LNCaP clone FGC (cell line): Measurements from ENCODE around the gene PLEKHG7.
"Not testable (repeated sequence)": the region's sequence is repeated elsewhere in the genome, so short reads cannot be mapped to it uniquely, and the experiment has no call there.

Experiments
- DNase-seq: peaks from one replicate; pipeline ENCODE4 v3.0.0-alpha.2; 2011; ENCODE audit warnings: low read depth
- H3K4me3 ChIP-seq: 2 replicates; pipeline ENCODE4 v1.5.1; 2011; ENCODE audit warnings: mild to moderate bottlenecking, low read depth, low read length, control low read depth
- TF ChIP-seq, protein P1 (sequence below): IDR thresholded peaks from 2 replicates; pipeline ENCODE4 v1.5.1; 2012; ENCODE audit warnings: mild to moderate bottlenecking; ENCODE audit not compliant: control insufficient read depth, insufficient read depth; ENCODE audit errors: extremely low read depth

The PLEKHG7 gene

DNA sequence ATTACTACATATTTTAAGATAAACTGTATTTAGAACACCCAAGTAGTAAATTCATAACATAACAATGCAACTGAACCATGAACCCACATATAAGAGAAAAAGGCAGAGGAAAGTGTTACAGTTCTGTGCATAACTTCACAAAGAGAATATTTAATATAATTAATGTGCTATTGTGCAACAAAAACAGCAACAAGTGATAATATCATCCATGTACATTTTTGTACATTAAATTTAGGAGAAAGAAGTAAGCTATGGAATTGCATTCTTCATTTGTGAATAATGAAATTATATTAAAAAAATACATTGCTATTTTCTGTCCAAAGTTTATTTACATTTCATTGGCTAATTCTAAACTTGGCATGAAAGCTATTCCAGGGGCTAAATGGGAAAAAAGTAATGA, 72.6 kb downstream of the PLEKHG7 start:
- no peak for DNase-seq
- no peak overlapping the region for H3K4me3 ChIP-seq
- TF ChIP-seq, protein P1, sequence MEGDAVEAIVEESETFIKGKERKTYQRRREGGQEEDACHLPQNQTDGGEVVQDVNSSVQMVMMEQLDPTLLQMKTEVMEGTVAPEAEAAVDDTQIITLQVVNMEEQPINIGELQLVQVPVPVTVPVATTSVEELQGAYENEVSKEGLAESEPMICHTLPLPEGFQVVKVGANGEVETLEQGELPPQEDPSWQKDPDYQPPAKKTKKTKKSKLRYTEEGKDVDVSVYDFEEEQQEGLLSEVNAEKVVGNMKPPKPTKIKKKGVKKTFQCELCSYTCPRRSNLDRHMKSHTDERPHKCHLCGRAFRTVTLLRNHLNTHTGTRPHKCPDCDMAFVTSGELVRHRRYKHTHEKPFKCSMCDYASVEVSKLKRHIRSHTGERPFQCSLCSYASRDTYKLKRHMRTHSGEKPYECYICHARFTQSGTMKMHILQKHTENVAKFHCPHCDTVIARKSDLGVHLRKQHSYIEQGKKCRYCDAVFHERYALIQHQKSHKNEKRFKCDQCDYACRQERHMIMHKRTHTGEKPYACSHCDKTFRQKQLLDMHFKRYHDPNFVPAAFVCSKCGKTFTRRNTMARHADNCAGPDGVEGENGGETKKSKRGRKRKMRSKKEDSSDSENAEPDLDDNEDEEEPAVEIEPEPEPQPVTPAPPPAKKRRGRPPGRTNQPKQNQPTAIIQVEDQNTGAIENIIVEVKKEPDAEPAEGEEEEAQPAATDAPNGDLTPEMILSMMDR, result no peak

DNA sequence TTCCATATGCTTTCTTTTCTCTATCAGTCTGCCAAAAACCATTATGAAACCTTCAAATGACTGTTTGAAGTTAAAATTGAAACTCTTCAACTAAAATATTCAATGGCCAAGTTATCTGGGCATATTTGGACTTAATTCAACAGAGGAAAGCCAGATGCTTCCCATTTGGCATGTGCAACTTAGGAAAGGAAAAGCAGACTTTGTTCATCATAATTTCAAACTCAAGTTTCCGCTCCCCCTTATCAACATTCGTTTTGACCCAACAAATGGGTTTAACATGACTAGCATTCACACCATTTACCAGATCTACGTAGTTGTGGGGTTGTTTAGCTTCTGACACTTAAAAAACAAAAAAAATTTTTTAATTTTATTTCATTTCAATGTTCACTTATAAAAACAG, 75.7 kb downstream of the PLEKHG7 start:
- no peak overlapping the region for H3K4me3 ChIP-seq
- DNase-seq, result no peak
- TF ChIP-seq, protein P1, result no peak

DNA sequence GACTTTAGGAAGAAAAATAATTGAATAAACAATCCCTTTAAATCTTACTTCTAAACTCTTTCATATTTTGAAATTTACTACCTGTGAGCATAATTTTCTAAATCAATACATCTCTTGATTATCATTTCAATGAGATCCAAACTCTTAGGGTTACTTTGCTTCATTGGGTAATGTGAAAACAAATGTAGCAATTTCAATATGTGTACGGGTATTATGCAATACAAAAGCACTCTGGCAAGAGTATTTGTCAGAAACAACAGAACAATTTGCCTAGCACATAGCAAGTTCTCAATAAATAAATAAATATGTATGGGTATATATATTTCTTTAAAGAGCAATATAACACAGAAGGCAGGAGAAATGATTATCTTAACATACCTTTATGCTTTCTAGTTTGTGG, 77.1 kb downstream of the PLEKHG7 start:
- TF ChIP-seq, protein P1, result no peak
- no peak for DNase-seq
- H3K4me3 ChIP-seq, result no peak overlapping the region

DNA sequence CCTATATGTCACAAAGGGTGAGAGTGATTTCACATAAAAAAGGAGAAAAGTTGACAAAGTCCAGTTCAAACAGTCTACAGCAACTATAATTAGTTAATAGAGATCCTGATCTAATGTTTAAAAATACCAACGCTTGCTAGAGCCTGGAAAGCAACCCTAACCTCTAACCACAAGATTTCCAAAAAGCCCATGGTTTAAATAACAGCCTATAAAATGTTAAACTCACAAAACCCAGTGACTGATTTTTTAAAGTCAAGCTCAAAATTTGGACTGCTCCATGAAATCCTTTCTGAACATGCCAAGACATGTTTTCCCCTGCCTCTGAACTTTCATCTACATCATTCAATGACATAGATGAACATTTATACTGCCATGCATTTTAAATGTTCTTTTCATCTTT, 81.6 kb downstream of the PLEKHG7 start:
- TF ChIP-seq, protein P1, result no peak
- no peak overlapping the region for H3K4me3 ChIP-seq
- no peak for DNase-seq

DNA sequence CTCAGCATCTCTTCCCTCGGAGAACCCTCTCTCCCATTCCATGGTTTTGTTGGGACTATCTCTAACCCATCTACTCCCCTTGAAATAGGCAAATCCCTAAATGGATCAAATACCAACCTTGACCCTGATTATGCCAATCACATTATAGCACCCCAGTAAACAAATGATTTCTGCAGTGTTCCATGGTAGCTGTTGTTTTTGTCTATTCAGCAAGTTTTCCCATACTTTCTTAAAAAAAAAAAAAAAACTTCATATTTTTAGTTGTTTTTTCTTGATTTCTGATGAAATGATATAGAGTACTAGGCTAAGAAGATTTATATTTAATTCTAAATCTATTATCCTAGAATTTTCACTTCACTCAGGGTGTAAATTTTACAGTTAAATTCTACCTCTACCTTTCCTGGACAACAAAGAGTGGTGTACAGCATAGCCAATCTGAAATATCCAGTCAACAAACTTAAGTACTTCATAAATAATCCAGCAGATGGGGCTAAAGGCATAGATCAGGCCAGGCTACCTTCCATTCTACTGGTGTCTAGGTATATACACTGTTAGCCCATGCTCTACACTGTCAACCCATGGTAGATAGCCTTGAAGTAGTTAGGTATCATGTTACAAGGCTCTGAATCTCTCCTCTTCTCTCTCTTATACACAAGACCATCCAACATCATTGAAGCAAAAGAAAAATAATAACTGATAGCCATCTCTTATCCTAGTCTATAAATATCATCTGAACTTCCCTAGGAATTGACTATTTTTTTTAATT, 82.2 kb downstream of the PLEKHG7 start:
- TF ChIP-seq, protein P1, result peak; percentile 63
- DNase-seq, result peak; percentile 69
- H3K4me3 ChIP-seq, result no peak overlapping the region

DNA sequence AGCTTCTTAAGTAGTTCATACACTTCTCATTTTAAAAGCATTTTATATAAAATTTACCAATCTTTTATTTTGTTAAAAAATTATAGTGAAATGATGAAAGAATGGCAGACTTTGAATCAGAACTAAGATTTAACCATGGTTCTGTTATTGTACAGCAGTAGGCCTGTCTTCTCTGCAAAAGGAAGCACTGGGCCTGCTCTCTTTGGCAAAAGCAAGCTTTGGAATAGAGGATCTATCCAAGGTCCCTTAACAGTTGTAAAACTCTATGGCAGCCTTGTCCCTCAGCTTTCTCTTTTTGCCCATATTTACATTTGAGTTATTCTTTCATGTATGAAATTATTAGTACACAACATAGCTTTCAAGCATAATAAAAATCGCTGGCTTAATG, 82.8 kb downstream of the PLEKHG7 start:
- DNase-seq, result no peak
- no peak overlapping the region for H3K4me3 ChIP-seq
- TF ChIP-seq, protein P1, result no peak

DNA sequence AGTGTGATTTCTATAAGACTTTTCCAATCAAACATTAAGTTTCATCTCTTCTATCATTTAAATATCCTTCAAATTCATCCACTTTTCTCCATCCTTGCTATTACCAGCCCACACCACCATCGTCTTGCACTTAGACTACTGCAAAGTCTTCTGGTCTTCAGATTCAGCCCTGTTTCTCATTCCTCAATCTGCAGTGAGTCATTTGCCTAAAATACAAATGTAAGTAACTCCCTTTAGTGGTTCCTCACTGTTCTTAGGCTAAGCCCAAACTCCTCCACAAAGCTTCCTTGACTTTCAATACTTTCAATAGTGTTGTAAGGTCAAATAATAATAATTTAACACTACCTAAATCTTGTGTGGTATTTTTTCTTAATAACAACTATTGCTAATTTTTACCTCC, 83.3 kb downstream of the PLEKHG7 start:
- TF ChIP-seq, protein P1, result no peak
- H3K4me3 ChIP-seq, result no peak overlapping the region
- DNase-seq, result no peak

DNA sequence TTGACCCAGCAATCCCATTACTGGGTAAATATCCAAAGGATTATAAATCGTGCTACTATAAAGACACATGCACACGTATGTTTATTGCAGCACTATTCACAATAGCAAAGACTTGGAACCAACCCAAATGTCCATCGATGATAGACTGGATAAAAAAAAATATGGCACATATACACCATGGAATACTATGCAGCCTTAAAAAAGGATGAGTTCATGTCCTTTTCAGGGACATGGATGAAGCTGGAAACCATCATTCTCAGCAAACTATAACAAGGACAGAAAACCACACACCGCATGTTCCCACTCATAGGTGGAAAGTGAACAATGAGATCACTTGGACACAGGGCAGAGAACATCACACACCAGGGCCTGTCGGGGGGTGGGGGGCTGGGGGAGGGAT, 91.6 kb downstream of the PLEKHG7 start:
- not testable (repeated sequence) for DNase-seq, H3K4me3 ChIP-seq
